K562 (cell line): ENCODE data around the gene CLTB.

Experiments used
- ARHGAP35 ChIP-seq: fragments of 450-650 bp; IDR thresholded peaks from 2 replicates; pipeline ENCODE4 v1.6.1; 2018; ENCODE audit not compliant: partially characterized antibody
- CBX5 ChIP-seq: IDR thresholded peaks from 2 replicates; pipeline ENCODE4 v1.6.1; 2014; ENCODE audit warnings: low read depth, borderline replicate concordance
- CTCF ChIP-seq, 3 experiments: IDR thresholded peaks in 2 of 3; conservative IDR thresholded peaks in 1 of 3; 2 replicates each; pipeline ENCODE4 v1.5.1; 2011 to 2012; ENCODE audit warnings: low read length in 3 of 3, mild to moderate bottlenecking in 3 of 3, control low read depth in 2 of 3, improper control_type of control experiment in 1 of 3, inconsistent platforms in 1 of 3, low read depth in 1 of 3, mixed read lengths in 1 of 3, moderate library complexity in 1 of 3; ENCODE audit not compliant: insufficient read depth in 2 of 3
- EHMT2 ChIP-seq: fragments of 450-650 bp; IDR thresholded peaks from 2 replicates; pipeline ENCODE4 v1.6.1; 2018; ENCODE audit warnings: antibody characterized with exemption
- EZH2 ChIP-seq: IDR thresholded peaks from 2 replicates; pipeline ENCODE4 v1.6.1; 2012; ENCODE audit warnings: low read depth, mild to moderate bottlenecking, inconsistent platforms, low read length, borderline replicate concordance
- SMAD3 ChIP-seq: fragments of 450-650 bp; formaldehyde crosslinking; conservative IDR thresholded peaks from 2 replicates; pipeline ENCODE4 v1.4.0; 2020; ENCODE audit warnings: mild to moderate bottlenecking
- SREBF2 ChIP-seq: sonication (generic); formaldehyde crosslinking; IDR thresholded peaks from 2 replicates; pipeline ENCODE4 v1.4.0; 2020; ENCODE audit warnings: mild to moderate bottlenecking, missing genetic modification reagents
- TSHZ1 ChIP-seq: fragments of 250-450 bp; sonication (Bioruptor Pico); IDR thresholded peaks from 2 replicates; pipeline ENCODE4 v1.4.0; 2020; ENCODE audit warnings: mild to moderate bottlenecking, moderate library complexity
- ZNF12 ChIP-seq: sonication (generic); formaldehyde crosslinking; IDR thresholded peaks from 2 replicates; pipeline ENCODE4 v1.4.0; 2020; ENCODE audit warnings: mild to moderate bottlenecking, missing genetic modification reagents
- ZNF253 ChIP-seq: fragments of 250-450 bp; sonication (Bioruptor Pico); conservative IDR thresholded peaks from 2 replicates; pipeline ENCODE4 v1.6.1; 2021; ENCODE audit warnings: mild to moderate bottlenecking
- ZNF263 ChIP-seq: sonication (generic); formaldehyde crosslinking; IDR thresholded peaks from 2 replicates; pipeline ENCODE4 v1.8.0; 2022; ENCODE audit warnings: mild to moderate bottlenecking, missing genetic modification reagents, borderline replicate concordance

GRCh38 chr5:176407456-176408251 is 8.7 kb downstream of the CLTB start:
- TF ChIP-seq ZNF263 (CRISPR knock-in tag) = no peak
- no peak for TF ChIP-seq ZNF253 (CRISPR knock-in tag)
- TF ChIP-seq SREBF2 (CRISPR knock-in tag) = no peak
- TF ChIP-seq EZH2 = no peak
- TF ChIP-seq CTCF (IDR thresholded peaks at IDR 0.05 in 2 of 3, conservative IDR thresholded peaks at IDR 0.05 in 1 of 3; ENCODE audit: insufficient read depth in 2 of 3, low read depth in 1 of 3, low read length in 3 of 3) = no peak
- TF ChIP-seq CBX5 = no peak
- no peak for TF ChIP-seq TSHZ1
- TF ChIP-seq ARHGAP35 = no peak
- no peak for TF ChIP-seq ZNF12 (CRISPR knock-in tag)
- TF ChIP-seq SMAD3 (CRISPR knock-in tag) = no peak
- TF ChIP-seq EHMT2 = no peak
